ENCODE results near the gene ARID3A.
"Not testable (repeated sequence)": the region's sequence is repeated elsewhere in the genome, so short reads cannot be mapped to it uniquely, and the experiment has no call there.

ARID3A gene

GRCh38 chr19:887072-887471 lies 38.8 kb upstream of the ARID3A start:
- H3K36me3 Mint-ChIP-seq (ENCODE audit: low read depth) = peaks cover 29% of the 10 kb centered on the region
- TF ChIP-seq CTCF (IDR thresholded peaks at IDR 0.05) = no peak
- H3K4me1 Mint-ChIP-seq = no peaks in the 10 kb centered on the region
- no peaks in the 10 kb centered on the region for H3K9me3 Mint-ChIP-seq
- no peaks in the 10 kb centered on the region for H3K27me3 Mint-ChIP-seq (ENCODE audit: low read depth, poor library complexity)
- DNase-seq = peak; percentile 39
- no peak overlapping the region for H3K4me3 Mint-ChIP-seq
- H3K27ac Mint-ChIP-seq = no peak overlapping the region

- TF ChIP-seq CTCF (IDR thresholded peaks at IDR 0.05) = no peak
These were observed 38.2 kb upstream of the ARID3A start for GRCh38 chr19:887599-887998.

GRCh38 chr19:888581-889385 lies 37.1 kb upstream of the ARID3A start:
- no peaks in the 10 kb centered on the region for H3K9me3 Mint-ChIP-seq
- H3K4me3 Mint-ChIP-seq = no peak overlapping the region
- no peak for DNase-seq
- peaks cover 22% of the 10 kb centered on the region for H3K36me3 Mint-ChIP-seq (ENCODE audit: low read depth)
- H3K27me3 Mint-ChIP-seq (ENCODE audit: low read depth, poor library complexity) = peaks cover 4% of the 10 kb centered on the region
- no peak overlapping the region for H3K27ac Mint-ChIP-seq
- no peak for TF ChIP-seq CTCF (IDR thresholded peaks at IDR 0.05)
- no peaks in the 10 kb centered on the region for H3K4me1 Mint-ChIP-seq

More at GRCh38 chr19:887599-887998, 38.2 kb upstream of the ARID3A start:
- Mint-ChIP-seq H3K9me3 (no peaks in the 10 kb centered on the region), H3K27me3 (ENCODE audit: low read depth, poor library complexity) (no peaks in the 10 kb centered on the region), H3K36me3 (ENCODE audit: low read depth) (peaks cover 24% of the 10 kb centered on the region), H3K27ac (no peak overlapping the region), H3K4me3 (no peak overlapping the region), H3K4me1 (no peaks in the 10 kb centered on the region)
- no peak for DNase-seq

GRCh38 chr19:889662-890295 lies 36.1 kb upstream of the ARID3A start:
- Mint-ChIP-seq H3K4me3 (peak overlapping the region; percentile 28), H3K27me3 (ENCODE audit: low read depth, poor library complexity) (peaks cover 4% of the 10 kb centered on the region), H3K36me3 (ENCODE audit: low read depth) (peaks cover 22% of the 10 kb centered on the region), H3K4me1 (no peaks in the 10 kb centered on the region), H3K9me3 (no peaks in the 10 kb centered on the region), H3K27ac (no peak overlapping the region)
- TF ChIP-seq CTCF (IDR thresholded peaks at IDR 0.05) = no peak
- no peak for DNase-seq

GRCh38 chr19:890831-891230 lies 35.0 kb upstream of the ARID3A start:
- Mint-ChIP-seq H3K4me3 (peak overlapping the region; percentile 74), H3K27ac (no peak overlapping the region), H3K36me3 (ENCODE audit: low read depth) (peaks cover 22% of the 10 kb centered on the region), H3K9me3 (no peaks in the 10 kb centered on the region), H3K4me1 (no peaks in the 10 kb centered on the region), H3K27me3 (ENCODE audit: low read depth, poor library complexity) (peaks cover 4% of the 10 kb centered on the region)
- no peak for DNase-seq
- TF ChIP-seq CTCF (IDR thresholded peaks at IDR 0.05) = no peak

DNA sequence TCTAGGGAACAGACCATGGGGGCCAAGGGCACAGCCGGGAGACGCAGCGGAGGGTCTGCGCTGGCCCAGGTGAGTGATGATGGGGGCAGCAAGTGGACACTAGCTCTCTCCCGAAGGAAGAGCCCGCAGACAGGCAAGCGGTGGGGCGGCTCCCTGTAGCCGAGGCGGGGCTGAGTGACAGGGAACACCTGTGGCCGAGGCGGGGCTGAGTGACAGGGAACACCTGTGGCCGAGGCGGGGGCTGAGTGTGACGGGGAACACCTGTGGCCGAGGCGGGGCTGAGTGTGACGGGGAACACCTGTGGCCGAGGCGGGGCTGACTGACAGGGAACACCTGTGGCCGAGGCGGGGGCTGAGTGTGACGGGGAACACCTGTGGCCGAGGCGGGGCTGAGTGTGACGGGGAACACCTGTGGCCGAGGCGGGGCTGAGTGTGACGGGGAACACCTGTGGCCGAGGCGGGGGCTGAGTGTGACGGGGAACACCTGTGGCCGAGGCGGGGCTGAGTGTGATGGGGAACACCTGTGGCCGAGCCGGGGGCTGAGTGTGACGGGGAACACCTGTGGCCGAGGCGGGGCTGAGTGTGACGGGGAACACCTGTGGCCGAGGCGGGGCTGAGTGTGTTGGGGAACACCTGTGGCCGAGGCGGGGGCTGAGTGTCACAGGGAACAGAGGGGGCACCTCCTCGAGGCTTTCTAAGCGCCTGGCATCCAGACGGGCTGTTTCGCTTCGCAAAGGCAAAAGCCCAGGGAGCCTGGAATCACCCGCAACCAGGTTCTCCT lies 34.2 kb upstream of the ARID3A start:
- H3K4me1 Mint-ChIP-seq; H3K27me3 Mint-ChIP-seq (ENCODE audit: low read depth, poor library complexity); H3K9me3 Mint-ChIP-seq; DNase-seq; H3K27ac Mint-ChIP-seq: not testable (repeated sequence)
- Mint-ChIP-seq H3K4me3 (peak overlapping the region; percentile 89), H3K36me3 (ENCODE audit: low read depth) (peaks cover 28% of the 10 kb centered on the region)
